Fibroblast of gingiva (primary cell): Measurements from ENCODE around the gene TXK.
"Not testable (repeated sequence)": the region's sequence is repeated elsewhere in the genome, so short reads cannot be mapped to it uniquely, and the experiment has no call there.

ENCODE experiments used
- DNase-seq: peaks from one replicate; pipeline ENCODE4 v3.0.0-alpha.2; 2011; ENCODE audit warnings: low read depth

The TXK gene

DNA sequence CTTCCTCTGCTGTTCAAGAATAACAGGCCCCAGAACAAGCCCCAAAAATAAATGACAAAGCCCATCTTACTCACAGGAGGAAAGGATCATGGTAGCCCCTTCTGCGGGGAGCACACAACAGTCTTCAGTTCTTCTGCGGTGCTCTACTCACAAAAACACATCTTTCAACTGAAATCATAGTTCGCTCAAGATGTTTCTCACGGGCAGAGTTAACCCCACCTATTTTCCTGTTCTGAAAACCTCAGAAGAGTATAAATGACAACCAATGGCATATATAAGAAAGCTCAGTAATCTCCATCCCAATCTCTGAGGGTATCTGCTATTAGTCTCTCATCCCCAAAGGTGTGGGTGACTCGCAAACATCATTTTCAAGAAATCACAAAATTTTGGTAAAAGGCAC lies at the start of gene TXK:
Gene TXK (minus strand): TSS at position 170 of the 400 bp plus-strand sequence. CDS start 80 bp downstream, at position 90.
- no peak for DNase-seq

- DNase-seq: no peak
Measured at GRCh38 chr4:48180234-48180633, 46.2 kb upstream of the TXK start.

GRCh38 chr4:48178931-48179330 lies 44.9 kb upstream of the TXK start:
- no peak for DNase-seq

DNA sequence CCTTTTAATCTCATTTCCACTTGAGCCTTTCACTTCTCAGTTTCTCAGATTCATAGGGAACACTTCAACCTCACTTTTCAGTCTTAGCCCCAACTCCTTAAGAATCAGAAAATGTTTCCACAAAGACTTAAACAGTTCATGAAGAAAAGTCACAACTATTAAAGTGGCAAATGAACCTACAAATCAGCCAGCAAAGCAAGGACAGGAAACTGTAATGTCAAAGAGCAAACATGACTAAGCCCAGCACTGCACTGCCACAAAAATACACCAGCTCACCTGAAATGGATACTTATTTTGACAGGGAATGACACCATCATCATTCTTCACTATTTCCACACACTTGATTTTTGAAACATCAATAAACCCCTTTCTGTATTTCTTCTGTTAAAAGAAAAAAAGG lies 41.8 kb upstream of the TXK start:
- DNase-seq: no peak

DNA sequence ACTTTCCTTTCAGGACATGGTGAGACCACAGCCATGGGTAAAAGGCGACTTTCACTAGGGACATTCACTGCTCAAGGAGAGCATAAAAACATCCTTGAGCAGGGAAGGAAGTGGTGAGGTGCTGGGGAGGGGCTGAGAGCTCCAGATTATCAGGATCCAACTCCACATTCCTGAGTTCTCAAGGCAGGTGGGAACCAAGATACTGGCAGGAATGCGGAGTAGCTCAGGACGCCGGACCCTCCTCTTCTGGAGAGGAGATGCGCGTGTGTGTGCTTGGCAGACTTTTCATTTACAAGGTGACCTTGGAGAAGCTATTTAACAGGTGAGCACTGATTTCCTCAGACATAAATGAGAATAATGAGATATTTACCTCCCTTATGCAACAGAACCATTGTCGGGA lies 41.3 kb upstream of the TXK start:
- DNase-seq: no peak

DNA sequence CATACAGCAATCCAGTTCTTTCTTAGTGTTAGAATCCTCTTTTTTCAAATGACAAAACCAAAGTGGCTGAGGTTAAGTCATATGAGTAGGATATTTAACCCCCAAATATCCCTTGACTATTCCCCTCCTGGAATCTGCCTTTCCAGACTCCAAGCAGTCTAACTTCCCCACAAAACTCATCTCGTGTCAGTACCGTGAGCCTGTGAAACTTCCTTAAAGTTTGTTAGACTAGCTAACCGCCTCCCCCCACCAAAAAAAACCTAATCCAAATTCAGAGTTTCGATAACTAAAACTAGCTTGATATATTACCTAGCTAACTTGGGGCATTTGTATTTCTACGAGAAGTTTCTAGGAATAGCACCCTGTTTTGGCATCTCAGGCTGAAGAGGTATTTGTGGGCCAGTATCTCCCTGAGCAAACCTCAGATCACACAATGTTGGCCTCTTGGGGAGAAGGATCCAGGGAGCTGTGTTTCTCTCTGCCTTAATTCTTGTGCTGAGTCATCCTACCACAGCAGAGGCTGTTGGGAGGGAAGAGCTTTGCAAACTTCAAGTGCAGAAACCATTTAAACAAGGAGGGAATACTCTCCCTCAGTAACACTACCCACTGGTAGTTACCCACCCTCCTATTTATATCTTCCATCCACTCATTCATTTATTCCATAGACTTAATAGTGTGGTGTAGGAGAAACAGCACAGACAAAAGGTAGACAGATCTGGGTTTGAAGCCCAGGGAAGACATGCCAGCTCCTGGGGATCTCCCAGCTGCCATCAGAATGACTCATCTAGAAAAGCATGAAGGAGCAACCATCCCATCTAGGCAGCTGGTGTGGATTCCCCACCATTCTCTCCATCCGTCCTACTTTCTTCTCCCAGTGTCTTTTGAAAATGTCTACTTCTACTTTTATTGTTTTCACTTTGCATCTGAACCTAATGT lies 39.3 kb upstream of the TXK start:
- peak; percentile 16 for DNase-seq

GRCh38 chr4:48172651-48173050 lies 38.6 kb upstream of the TXK start:
- no peak for DNase-seq

DNA sequence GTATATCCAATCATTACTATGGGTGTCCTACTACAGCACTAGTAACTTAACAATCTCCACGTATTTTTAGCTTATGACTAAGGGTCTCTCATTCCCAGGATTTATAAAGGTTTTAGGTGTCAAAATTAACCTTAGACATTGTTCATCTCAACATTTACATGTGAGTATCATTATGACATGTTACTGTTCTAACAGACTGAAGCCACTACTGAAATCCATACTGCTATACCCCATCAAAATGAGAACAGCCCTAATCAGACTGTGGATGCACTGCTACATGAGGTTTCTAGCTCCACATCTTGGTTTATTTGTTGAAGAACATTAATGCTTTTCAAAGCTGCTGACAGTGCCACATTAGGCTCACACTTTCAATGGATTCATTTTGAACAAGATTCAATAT lies 35.6 kb upstream of the TXK start:
- DNase-seq: no peak

GRCh38 chr4:48167538-48168263 lies 33.7 kb upstream of the TXK start:
- no peak for DNase-seq

GRCh38 chr4:48164561-48164960 lies 30.5 kb upstream of the TXK start:
- not testable (repeated sequence) for DNase-seq

- DNase-seq: no peak
Measured at GRCh38 chr4:48163746-48164145, 29.7 kb upstream of the TXK start.

- peak; percentile 12 for DNase-seq
Measured at GRCh38 chr4:48162162-48162561, 28.1 kb upstream of the TXK start.

DNA sequence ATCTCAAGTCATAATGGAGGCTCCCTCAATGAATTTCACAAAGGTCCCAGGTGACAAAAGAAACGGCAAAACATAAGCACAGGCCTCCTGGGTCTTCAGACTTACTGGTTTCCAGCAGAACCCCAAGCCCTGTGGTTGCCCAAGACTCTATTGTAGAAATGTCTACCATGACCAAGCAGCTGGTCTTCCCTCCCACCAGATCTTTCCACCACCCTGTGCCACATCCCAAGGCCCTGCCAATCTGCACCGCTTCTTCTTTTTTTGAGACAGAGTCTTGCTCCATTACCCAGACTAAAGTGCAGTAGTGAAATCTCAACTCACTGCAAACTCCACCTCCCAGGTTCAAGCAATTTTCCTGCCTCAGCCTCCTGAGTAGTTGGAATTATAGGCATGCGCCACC lies 23.2 kb upstream of the TXK start:
- no peak for DNase-seq

- no peak for DNase-seq
Measured at GRCh38 chr4:48156423-48156822, 22.4 kb upstream of the TXK start.

DNA sequence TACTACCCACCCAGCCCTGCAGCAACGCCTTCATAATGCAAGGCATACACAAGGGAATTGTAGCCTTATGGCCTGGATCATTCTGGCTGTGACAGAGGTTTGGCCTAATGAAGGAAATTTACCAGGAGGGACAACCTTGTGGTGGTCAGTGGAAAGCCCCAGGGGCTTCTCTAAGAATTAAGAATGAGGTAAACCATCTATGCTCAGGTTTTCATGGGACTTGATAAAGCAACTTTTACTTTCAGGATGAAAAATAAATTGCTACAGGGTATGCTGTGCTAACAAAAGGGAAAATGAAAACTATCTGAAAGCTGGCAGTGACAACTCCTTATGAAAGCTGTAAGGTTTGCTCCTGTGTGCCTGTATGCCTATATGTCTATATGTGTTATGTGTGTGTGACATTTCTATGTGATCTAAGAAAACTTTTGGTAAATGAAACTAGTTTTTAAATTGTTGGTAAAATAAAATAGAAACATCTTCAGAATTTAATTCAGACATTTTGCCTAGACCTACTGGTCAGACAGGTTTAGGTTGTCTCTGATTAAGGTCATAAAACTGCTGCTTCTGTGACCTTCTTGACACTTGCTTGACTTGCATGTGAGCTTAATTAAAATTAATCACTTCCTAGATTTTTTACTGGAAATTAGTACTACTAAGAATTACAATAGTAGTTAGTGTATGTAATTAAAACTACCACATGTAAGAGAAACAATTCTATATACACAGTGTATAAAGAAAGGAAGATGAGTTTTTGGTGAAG lies 19.9 kb upstream of the TXK start:
- DNase-seq: no peak

DNA sequence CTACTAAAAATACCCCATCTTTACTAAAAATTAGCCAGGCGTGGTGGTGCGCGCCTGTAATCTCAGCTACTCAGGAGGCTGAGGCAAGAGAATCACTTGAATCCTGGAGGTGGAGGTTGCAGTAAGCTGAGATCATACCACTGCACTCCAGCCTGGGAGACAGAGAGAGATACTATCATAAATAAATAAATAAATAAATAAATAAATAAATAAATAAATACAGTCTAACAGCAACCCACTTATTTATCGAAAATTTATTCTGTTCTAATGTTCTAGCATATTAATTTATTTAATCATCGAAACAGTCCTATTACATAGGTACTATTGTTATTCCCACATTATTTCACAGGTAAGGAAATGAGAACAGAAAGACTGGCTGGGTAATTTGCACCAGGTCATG lies 18.2 kb upstream of the TXK start:
- no peak for DNase-seq

DNA sequence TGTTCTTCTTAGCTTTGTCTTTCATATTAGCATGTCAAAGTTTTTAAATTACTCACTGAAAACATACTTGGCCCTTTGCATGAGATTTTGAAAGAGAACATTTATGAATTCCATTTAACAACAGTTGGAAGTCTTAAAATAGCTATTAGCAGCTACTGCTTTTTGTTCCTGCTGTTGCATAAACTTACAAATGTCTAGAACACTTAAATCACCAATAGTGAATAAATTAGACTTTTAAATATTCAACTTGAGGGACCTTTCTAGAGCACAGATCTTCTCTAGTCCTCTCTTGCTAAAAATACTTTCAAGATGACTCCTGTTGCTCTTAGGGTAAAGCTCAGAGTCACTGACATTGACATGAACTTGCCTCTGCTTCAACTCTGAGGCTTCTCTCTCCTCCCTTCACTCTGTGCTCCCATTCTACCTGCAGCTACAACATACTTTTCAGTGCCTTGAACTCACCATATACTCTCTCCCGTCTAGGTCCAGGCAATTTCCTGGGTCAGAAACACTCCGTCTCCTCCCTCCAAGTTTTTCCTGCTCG lies 15.8 kb upstream of the TXK start:
- peak; percentile 16 for DNase-seq

DNA sequence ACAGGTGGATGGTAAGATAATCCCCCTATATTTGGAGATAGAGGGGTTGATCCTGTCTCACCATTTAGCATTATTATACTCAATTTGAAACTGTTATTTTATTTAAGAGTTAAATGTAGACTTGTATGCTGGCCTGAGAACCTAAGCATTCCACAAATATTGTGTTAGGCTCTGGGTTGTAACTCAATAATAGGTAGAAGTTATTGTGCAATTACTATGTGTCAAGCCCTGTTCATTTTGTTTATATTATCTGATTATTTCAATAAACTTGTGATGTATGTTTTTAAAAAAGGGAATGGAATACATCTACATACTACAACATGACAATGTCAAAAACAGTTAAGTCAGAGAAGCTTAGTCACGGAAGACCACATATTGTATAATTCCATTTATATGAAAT lies 13.6 kb upstream of the TXK start:
- peak; percentile 3 for DNase-seq

GRCh38 chr4:48141048-48141447 lies 7.0 kb upstream of the TXK start:
- DNase-seq: peak; percentile 28

DNA sequence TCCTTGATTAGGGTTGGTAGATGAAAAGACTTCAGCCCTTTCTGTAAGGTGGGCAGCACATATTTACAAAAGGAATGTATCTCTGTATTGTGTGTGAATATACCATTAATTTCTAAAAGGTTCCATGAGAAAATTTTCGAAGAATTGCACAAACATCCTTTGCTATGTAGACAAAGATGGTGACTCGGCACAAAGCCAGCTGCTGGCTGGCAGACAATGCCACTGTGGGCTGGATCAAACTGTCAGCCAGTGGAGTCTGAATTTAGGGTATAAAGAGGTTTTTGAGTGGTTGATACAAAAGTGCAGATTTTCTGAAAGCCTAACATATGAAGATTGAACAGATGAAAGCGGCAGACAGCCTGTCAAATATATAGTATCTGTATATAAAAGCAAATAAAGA lies 5.6 kb upstream of the TXK start:
- DNase-seq: peak; percentile 19

DNA sequence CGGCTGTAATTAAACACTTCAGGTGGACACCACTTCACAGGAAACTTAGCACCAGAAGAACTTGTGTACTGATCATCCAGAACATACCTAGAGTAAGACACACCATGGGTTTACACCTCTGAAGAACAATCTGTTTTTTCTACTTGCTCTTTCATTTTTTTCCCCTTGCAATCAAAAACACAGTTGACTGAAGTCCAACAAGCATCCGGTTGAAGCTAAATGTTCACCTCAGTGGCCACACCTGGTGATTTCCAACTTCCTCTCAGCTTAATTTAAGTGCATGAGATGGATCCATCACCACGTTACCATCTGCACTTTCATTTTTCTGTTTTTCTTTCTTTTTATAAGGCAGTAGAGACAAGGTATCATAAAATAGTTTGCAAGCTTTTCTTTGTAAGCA lies 4.9 kb upstream of the TXK start:
- no peak for DNase-seq

GRCh38 chr4:48138511-48138910 lies 4.5 kb upstream of the TXK start:
- DNase-seq: no peak
